ENCODE measurements around the gene OR2J3.

- no peak for TF ChIP-seq CTCF (conservative IDR thresholded peaks at IDR 0.05)
- no peak for TF ChIP-seq ZFX (IDR thresholded peaks at IDR 0.05)
These were observed 45.2 kb downstream of the OR2J3 start for GRCh38 chr6:29153083-29153482.
